ENCODE data around the gene ITSN1.

- TF ChIP-seq CTCF (IDR thresholded peaks at IDR 0.05) (no peak), POLR2AphosphoS5 (IDR thresholded peaks at IDR 0.05) (no peak)
These were observed 132.2 kb downstream of the ITSN1 start for GRCh38 chr21:33774551-33774950.
